Panc1 (cell line): ENCODE results near the gene MTG1. TPM values are rescaled to one million over a fixed set of nuclear protein-coding genes. Genes with fewer than 3 reads are reported as not detected.
A peak's percentile ranks its signal among the peaks of the same experiment; 100 is the strongest.
"Not testable (repeated sequence)": the region's sequence is repeated elsewhere in the genome, so short reads cannot be mapped to it uniquely, and the experiment has no call there.

Experiments used
- ATAC-seq: fragments of 200-7000 bp; cut with Tn5 transposase; 2 replicates; pipeline ENCODE4 v1.9.1; 2020; ENCODE audit warnings: mild to moderate bottlenecking, moderate library complexity
- BruUV-seq: library from RNA; stranded (reverse); fragments of 400-500 nt; replicated peaks from 2 replicates; lab custom pipeline; 2021; lab: Mats Ljungman, UMichigan
- CTCF ChIA-PET: fragments of 300-600 bp; sonication (Branson Sonifier 250); formaldehyde crosslinking; loops from one replicate; lab custom pipeline; 2022; ENCODE audit warnings: antibody characterized with exemption; lab: Charles Lee
- POLR2A ChIA-PET: fragments of 300-600 bp; sonication (Branson Sonifier 250); formaldehyde crosslinking; loops from one replicate; lab custom pipeline; 2022; ENCODE audit warnings: antibody characterized with exemption; lab: Charles Lee
- DNase-seq: peaks from one replicate; pipeline ENCODE4 v3.0.0-alpha.2; 2010; ENCODE audit warnings: low read depth, low spot score
- H3K27ac ChIP-seq: 2 replicates; pipeline ENCODE4 v1.5.1; 2011; ENCODE audit warnings: mild to moderate bottlenecking, low read length, inconsistent platforms
- H3K27me3 ChIP-seq: fragments of 200-500 bp; sonication (Bioruptor generic); 2 replicates; pipeline ENCODE4 v1.6.0; 2014; ENCODE audit warnings: low read length, inconsistent platforms; ENCODE audit not compliant: control insufficient read depth, insufficient read depth
- H3K36me3 ChIP-seq: fragments of 200-500 bp; sonication (Bioruptor generic); 2 replicates; pipeline ENCODE4 v1.5.1; 2014; ENCODE audit warnings: inconsistent platforms, mild to moderate bottlenecking, low read length, moderate library complexity; ENCODE audit not compliant: control insufficient read depth, insufficient read depth
- H3K4me1 ChIP-seq: 2 replicates; pipeline ENCODE4 v1.5.1; 2011; ENCODE audit warnings: inconsistent platforms, mild to moderate bottlenecking, low read length, moderate library complexity; ENCODE audit not compliant: control insufficient read depth, insufficient read depth
- H3K4me3 ChIP-seq, 2 experiments: 2 replicates each; pipeline ENCODE4 v1.5.1; 2011 to 2012; ENCODE audit warnings: low read depth in 2 of 2, low read length in 2 of 2, mild to moderate bottlenecking in 2 of 2, inconsistent platforms in 1 of 2, moderate library complexity in 1 of 2
- H3K9me3 ChIP-seq: fragments of 200-500 bp; sonication (Bioruptor generic); 2 replicates; pipeline ENCODE4 v1.5.1; 2014; ENCODE audit warnings: low read depth, mild to moderate bottlenecking, inconsistent platforms, low read length, moderate library complexity; ENCODE audit not compliant: control insufficient read depth, insufficient read depth
- POLR2AphosphoS5 ChIP-seq: IDR thresholded peaks from 2 replicates; pipeline ENCODE4 v1.6.1; 2012; ENCODE audit warnings: mild to moderate bottlenecking, low read depth, low read length, moderate library complexity
- SIN3A ChIP-seq: IDR thresholded peaks from 2 replicates; pipeline ENCODE4 v1.6.1; 2012; ENCODE audit warnings: low read depth, mild to moderate bottlenecking, low read length, moderate library complexity, borderline replicate concordance; ENCODE audit not compliant: insufficient read depth
- TCF7L2 ChIP-seq: IDR thresholded peaks from 2 replicates; pipeline ENCODE4 v1.6.1; 2011; ENCODE audit warnings: mild to moderate bottlenecking, low read depth, low read length, inconsistent platforms
- in situ Hi-C: cut with HindIII; loops from 2 replicates; pipeline ENCODE4 v1.10.0; 2016; ENCODE audit warnings: low sequenced_read_pairs, low pct_unique_long_range_greater_than_20kb
- intact Hi-C: fragments of 100-400 bp; cut with micrococcal nuclease; formaldehyde crosslinking; loops from one replicate; pipeline ENCODE4 v1.10.0; 2022; ENCODE audit not compliant: unreplicated experiment
- total RNA-seq: library from RNA; stranded (reverse); gene quantifications from one replicate; pipeline ENCODE4 v1.2.1, GENCODE V29; 2021; ENCODE audit not compliant: unreplicated experiment
- TF ChIP-seq, protein P1 (sequence below), 2 experiments: IDR thresholded peaks; 2 replicates each; pipeline ENCODE4 v1.6.1; 2011 to 2012; ENCODE audit warnings: low read depth in 2 of 2, control low read depth in 1 of 2, low read length in 1 of 2, mild to moderate bottlenecking in 1 of 2, moderate library complexity in 1 of 2; ENCODE audit not compliant: insufficient read depth in 1 of 2
- TF ChIP-seq, protein P2 (sequence below): fragments of 450-650 bp; IDR thresholded peaks from 2 replicates; pipeline ENCODE4 v1.5.1; 2017; ENCODE audit warnings: mild to moderate bottlenecking

The MTG1 gene
- total RNA-seq, 1 experiment from 2014 or later, result 96.4 TPM

DNA sequence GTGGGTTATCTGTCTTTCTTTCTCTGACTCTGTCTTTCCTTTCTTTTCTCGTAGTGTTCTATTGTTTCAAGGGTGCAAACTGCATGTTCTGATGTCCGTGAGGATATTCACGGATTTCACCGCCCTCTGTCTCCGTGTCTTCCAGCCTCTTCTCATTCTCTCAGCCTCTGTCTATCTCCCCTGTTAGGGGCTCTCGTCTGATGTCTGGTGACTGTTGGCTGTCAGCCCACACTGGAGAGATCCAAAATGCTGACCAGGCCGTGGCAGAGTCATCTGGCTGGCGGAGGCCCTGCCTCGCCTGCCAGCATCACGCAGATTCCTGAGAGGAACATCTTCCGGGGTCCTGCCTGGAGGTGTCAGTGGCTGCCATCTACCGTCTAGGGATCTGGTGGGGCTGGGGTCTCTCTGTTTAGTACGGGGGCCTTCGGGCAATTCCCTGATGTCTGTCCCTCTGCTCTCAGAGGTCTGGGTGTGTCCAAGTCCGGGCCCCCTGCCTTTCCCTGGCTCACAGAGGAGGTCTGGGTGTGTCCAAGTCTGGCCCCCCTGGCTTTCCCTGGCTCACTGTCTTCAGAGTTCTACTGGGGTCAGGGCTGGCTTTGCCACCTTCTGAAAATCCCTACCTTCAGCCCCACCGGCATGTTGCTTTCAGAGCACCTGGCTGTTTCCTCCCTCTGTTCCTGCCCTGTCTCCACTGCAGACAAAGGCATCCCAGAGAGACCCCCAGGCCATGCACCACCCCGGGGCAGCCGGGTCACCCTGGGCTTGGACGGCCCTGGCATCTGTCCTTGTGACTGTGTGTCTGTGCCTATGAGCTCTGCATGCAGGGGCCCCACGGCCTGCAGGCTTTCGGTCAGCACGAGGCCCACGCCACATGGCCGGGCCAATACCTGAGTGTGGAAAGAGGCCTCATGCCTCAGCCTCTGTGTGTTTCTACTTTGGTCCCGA, 45.8 kb downstream of the MTG1 start:
- H3K27me3 ChIP-seq, result no peaks in the 10 kb centered on the region
- no peaks in the 10 kb centered on the region for H3K9me3 ChIP-seq
- in situ Hi-C loops (no loop called here), intact Hi-C loops (loop anchor here (5.0 kb wide), 1 partner anchor 78 kb away; no protein-coding TSS in a partner anchor)
- ChIA-PET POLR2A (no interaction called here), CTCF (interaction anchor here (0.6 to 1.2 kb wide), 3 partner anchors 80 to 176 kb away, joined by 4 to 5 read pairs (median 4); no protein-coding TSS in a partner anchor)
- no peak overlapping the region for H3K27ac ChIP-seq
- ATAC-seq (peak; percentile 6; the same call in 1 of the 2 replicates), DNase-seq (no peak)
- no TSS peak for BruUV-seq
- no peaks in the 10 kb centered on the region for H3K36me3 ChIP-seq
- no peaks in the 10 kb centered on the region for H3K4me1 ChIP-seq
- TF ChIP-seq, protein P1, sequence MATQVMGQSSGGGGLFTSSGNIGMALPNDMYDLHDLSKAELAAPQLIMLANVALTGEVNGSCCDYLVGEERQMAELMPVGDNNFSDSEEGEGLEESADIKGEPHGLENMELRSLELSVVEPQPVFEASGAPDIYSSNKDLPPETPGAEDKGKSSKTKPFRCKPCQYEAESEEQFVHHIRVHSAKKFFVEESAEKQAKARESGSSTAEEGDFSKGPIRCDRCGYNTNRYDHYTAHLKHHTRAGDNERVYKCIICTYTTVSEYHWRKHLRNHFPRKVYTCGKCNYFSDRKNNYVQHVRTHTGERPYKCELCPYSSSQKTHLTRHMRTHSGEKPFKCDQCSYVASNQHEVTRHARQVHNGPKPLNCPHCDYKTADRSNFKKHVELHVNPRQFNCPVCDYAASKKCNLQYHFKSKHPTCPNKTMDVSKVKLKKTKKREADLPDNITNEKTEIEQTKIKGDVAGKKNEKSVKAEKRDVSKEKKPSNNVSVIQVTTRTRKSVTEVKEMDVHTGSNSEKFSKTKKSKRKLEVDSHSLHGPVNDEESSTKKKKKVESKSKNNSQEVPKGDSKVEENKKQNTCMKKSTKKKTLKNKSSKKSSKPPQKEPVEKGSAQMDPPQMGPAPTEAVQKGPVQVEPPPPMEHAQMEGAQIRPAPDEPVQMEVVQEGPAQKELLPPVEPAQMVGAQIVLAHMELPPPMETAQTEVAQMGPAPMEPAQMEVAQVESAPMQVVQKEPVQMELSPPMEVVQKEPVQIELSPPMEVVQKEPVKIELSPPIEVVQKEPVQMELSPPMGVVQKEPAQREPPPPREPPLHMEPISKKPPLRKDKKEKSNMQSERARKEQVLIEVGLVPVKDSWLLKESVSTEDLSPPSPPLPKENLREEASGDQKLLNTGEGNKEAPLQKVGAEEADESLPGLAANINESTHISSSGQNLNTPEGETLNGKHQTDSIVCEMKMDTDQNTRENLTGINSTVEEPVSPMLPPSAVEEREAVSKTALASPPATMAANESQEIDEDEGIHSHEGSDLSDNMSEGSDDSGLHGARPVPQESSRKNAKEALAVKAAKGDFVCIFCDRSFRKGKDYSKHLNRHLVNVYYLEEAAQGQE (IDR thresholded peaks at IDR 0.05; ENCODE audit: insufficient read depth in 1 of 2, low read depth in 2 of 2, low read length in 1 of 2), result no peak
- TF ChIP-seq, protein P2, sequence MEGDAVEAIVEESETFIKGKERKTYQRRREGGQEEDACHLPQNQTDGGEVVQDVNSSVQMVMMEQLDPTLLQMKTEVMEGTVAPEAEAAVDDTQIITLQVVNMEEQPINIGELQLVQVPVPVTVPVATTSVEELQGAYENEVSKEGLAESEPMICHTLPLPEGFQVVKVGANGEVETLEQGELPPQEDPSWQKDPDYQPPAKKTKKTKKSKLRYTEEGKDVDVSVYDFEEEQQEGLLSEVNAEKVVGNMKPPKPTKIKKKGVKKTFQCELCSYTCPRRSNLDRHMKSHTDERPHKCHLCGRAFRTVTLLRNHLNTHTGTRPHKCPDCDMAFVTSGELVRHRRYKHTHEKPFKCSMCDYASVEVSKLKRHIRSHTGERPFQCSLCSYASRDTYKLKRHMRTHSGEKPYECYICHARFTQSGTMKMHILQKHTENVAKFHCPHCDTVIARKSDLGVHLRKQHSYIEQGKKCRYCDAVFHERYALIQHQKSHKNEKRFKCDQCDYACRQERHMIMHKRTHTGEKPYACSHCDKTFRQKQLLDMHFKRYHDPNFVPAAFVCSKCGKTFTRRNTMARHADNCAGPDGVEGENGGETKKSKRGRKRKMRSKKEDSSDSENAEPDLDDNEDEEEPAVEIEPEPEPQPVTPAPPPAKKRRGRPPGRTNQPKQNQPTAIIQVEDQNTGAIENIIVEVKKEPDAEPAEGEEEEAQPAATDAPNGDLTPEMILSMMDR, result no peak
- no peak for TF ChIP-seq SIN3A
- no peak for TF ChIP-seq POLR2AphosphoS5
- TF ChIP-seq TCF7L2, result no peak
- H3K4me3 ChIP-seq, result no peak overlapping the region

DNA sequence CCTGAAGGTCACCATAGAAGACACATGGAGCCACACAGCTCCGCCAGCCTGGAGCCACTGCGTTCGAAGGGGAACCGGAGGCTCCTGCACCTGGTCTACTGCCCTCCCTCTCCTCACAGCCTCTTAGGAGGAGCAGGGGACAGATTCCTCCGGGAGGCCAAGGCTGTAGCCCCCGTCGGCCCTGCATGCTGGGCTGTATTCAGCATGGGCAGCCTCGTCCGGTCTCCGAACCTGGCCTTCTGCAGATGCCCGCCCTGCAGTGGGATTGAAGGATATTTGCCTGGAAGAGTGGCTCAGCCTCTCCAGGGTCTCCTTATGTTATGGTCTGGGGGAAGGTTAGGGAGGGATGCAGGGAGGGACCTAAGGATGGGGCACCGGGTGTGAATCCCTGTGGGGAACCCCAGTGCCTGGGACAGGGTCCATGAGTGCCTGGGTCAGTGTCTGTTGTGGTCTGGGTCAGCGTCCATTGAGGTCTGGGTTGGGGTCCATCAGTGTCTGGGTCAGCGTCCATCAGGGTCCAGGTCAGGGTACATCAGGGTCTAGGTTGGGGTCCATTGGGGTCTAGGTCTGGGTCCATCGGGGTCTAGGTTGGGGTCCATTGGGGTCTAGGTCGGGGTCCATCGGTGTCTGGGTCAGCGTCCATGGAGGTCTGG, 46.8 kb downstream of the MTG1 start:
- intact Hi-C loops (no loop called here), in situ Hi-C loops (no loop called here)
- CTCF ChIA-PET, result no interaction called here
- DNase-seq, result no peak
- Histone ChIP-seq H3K36me3 (no peaks in the 10 kb centered on the region), H3K27me3 (no peaks in the 10 kb centered on the region), H3K4me1 (no peaks in the 10 kb centered on the region), H3K9me3 (no peaks in the 10 kb centered on the region), H3K4me3 (no peak overlapping the region), H3K27ac (no peak overlapping the region)
- ATAC-seq, result no peak
- POLR2A ChIA-PET, result no interaction called here
- BruUV-seq, result no TSS peak
- no peak for TF ChIP-seq POLR2AphosphoS5
- TF ChIP-seq, protein P1 (IDR thresholded peaks at IDR 0.05; ENCODE audit: insufficient read depth in 1 of 2, low read depth in 2 of 2, low read length in 1 of 2), result no peak
- no peak for TF ChIP-seq SIN3A
- TF ChIP-seq, protein P2, result no peak
- no peak for TF ChIP-seq TCF7L2

DNA sequence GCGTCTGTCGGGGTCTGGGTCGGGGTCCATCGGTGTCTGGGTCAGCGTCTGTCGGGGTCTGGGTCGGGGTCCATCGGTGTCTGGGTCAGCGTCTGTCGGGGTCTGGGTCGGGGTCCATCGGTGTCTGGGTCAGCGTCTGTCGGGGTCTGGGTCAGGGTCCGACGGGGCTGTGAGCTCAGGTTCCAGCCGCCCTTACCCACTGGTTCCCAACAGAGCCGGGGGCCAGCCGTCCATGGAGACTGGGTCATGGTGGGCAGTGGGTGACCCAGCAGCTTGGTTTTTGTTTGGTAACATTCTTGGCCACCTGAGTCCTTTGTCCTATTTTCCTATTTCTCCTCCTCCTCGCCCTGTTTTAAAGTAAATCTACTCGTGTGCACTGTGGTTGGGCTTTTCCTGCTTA, 47.4 kb downstream of the MTG1 start:
- intact Hi-C loops, H3K36me3 ChIP-seq, POLR2A ChIA-PET, DNase-seq, BruUV-seq, H3K4me1 ChIP-seq, CTCF ChIA-PET, H3K9me3 ChIP-seq, in situ Hi-C loops, ATAC-seq, H3K27ac ChIP-seq, H3K27me3 ChIP-seq, H3K4me3 ChIP-seq: not testable (repeated sequence)
